Measurements from ENCODE around the gene ARX. TPM values are rescaled to one million over a fixed set of nuclear protein-coding genes. Genes with fewer than 3 reads are reported as not detected.

ARX gene
- total and polyA plus RNA-seq, 2 of the 8 experiments (the other 6 are each of a cell fraction or from before 2014, with no cell fraction given), result not detected

DNA sequence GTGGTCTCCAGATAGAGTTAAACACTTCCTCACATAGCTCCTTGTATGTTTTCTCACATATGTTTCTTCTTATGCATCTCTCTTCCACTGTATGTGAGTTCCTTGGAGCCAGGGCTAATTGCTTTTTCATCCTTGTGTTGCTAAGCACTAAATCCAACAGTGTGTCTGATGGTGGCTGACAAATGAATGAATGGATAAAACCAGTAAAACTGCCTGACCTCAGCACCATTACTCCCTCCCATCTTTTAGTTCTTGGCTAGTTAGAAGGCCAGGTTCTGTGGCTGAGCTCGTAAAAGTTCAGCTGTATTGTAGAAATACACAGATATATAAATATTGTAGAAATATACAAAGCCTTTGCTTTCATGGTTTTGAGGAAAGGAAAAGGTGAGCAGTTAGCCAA lies 50.4 kb downstream of the ARX start:
- Histone ChIP-seq H2BK5ac (ENCODE audit: low read depth, low read length) (no peak overlapping the region), H2AFZ (ENCODE audit: low read length) (no peak overlapping the region), H3K27ac (ENCODE audit: low read depth, low read length) (no peak overlapping the region), H4K5ac (ENCODE audit: insufficient read length, low read depth, low read length) (no peak overlapping the region), H3K23ac (ENCODE audit: insufficient read length) (no peak overlapping the region), H3K36me3 (ENCODE audit: control insufficient read depth in 2 of 4, insufficient read depth in 4 of 4, low read length in 3 of 4) (no peaks in the 10 kb centered on the region), H3K18ac (ENCODE audit: extremely low read depth, low read length) (no peak overlapping the region), H3K23me2 (ENCODE audit: low read depth, low read length) (no peaks in the 10 kb centered on the region), H3K9ac (replicated peaks in 1 of 4; ENCODE audit: extremely low read depth in 1 of 4, low read depth in 3 of 4, low read length in 3 of 4) (no peak overlapping the region), H3K27me3 (replicated peaks in 1 of 4; ENCODE audit: control insufficient read depth in 3 of 4, extremely low read depth in 1 of 4, insufficient read depth in 3 of 4, low read length in 3 of 4) (no peaks in the 10 kb centered on the region), H2BK15ac (ENCODE audit: low read length) (no peak overlapping the region), H2BK120ac (replicated peaks; ENCODE audit: low read depth, low read length) (no peak overlapping the region), H3K4ac (replicated peaks; ENCODE audit: insufficient read length, low read depth, low read length) (no peak overlapping the region), H3K56ac (replicated peaks; ENCODE audit: insufficient read length, low read depth, low read length) (no peak overlapping the region), H2BK20ac (ENCODE audit: low read length) (no peak overlapping the region), H4K8ac (ENCODE audit: extremely low read depth, insufficient read depth, low read length) (no peak overlapping the region), H3K4me1 (replicated peaks in 1 of 4; ENCODE audit: control insufficient read depth in 3 of 4, insufficient read depth in 4 of 4, low read length in 3 of 4) (0 out of 7 replicates have a peak, but pooled peaks cover 0 to 4% (median 0%) of the 10 kb centered on the region in 4 experiments), H3K4me3 (ENCODE audit: extremely low read depth in 1 of 4, insufficient read depth in 2 of 4, low read depth in 3 of 4, low read length in 4 of 4) (no peak overlapping the region), H3K79me2 (ENCODE audit: control insufficient read depth in 1 of 2, insufficient read depth in 2 of 2, low read length in 2 of 2) (no peaks in the 10 kb centered on the region), H2AK5ac (ENCODE audit: low read depth, low read length) (no peak overlapping the region), H3K9me3 (ENCODE audit: insufficient read depth in 2 of 2, low read depth in 1 of 2, low read length in 1 of 2) (no peaks in the 10 kb centered on the region), H2BK12ac (ENCODE audit: low read depth, low read length) (no peak overlapping the region), H3K4me2 (ENCODE audit: insufficient read depth in 1 of 2, low read depth in 2 of 2, low read length in 2 of 2) (no peak overlapping the region), H4K91ac (replicated peaks; ENCODE audit: insufficient read length, low read length) (no peak overlapping the region), H3K14ac (ENCODE audit: insufficient read length) (no peak overlapping the region), H4K20me1 (replicated peaks in 1 of 2; ENCODE audit: control insufficient read depth in 1 of 2, insufficient read depth in 2 of 2, low read length in 2 of 2) (no peaks in the 10 kb centered on the region), H3K79me1 (ENCODE audit: low read depth, low read length) (no peaks in the 10 kb centered on the region)
- no peak for DNase-seq (ENCODE audit: low read depth in 1 of 2, low spot score in 2 of 2)
- CTCF ChIA-PET (ENCODE audit: partially characterized antibody), result interaction anchor here (1.5 kb wide), 1 partner anchor 11 kb away, joined by 4 read pairs; no protein-coding TSS in a partner anchor
- TF ChIP-seq SRF (IDR thresholded peaks at IDR 0.05; ENCODE audit: low read depth, low read length) (no peak), CTBP2 (IDR thresholded peaks at IDR 0.05; ENCODE audit: borderline replicate concordance, insufficient read depth, insufficient read length, low read length) (no peak), CBX5 (IDR thresholded peaks at IDR 0.05; ENCODE audit: low read depth, low read length) (no peak), POLR2A (IDR thresholded peaks at IDR 0.05; ENCODE audit: control extremely low read depth in 1 of 2, low read depth in 2 of 2, low read length in 2 of 2) (no peak), KDM4A (IDR thresholded peaks at IDR 0.05; ENCODE audit: low read depth, low read length, severe bottlenecking) (no peak), CHD1 (IDR thresholded peaks at IDR 0.05; ENCODE audit: low read depth, low read length) (no peak), RXRA (IDR thresholded peaks at IDR 0.05; ENCODE audit: insufficient read depth, low read depth, low read length) (no peak), NANOG (IDR thresholded peaks at IDR 0.05; ENCODE audit: insufficient read depth, low read depth, low read length, poor library complexity, severe bottlenecking) (no peak), JUND (IDR thresholded peaks at IDR 0.05; ENCODE audit: low read length) (no peak), HDAC2 (IDR thresholded peaks at IDR 0.05; ENCODE audit: borderline replicate concordance in 1 of 2, low read depth in 2 of 2, low read length in 2 of 2) (no peak), PHF8 (conservative IDR thresholded peaks at IDR 0.05; ENCODE audit: low read depth, low read length) (no peak), SIRT6 (IDR thresholded peaks at IDR 0.05; ENCODE audit: low read length) (no peak), CEBPB (IDR thresholded peaks at IDR 0.05; ENCODE audit: low read depth, low read length) (no peak), SAP30 (IDR thresholded peaks at IDR 0.05; ENCODE audit: insufficient read depth, insufficient replicate concordance, low read length) (no peak)
- WGBS, 2 experiments (ENCODE audit: extremely low coverage in 1 of 2, insufficient coverage in 1 of 2, insufficient read length in 1 of 2, insufficient replicate concordance in 2 of 2, low coverage in 1 of 2, low lambda C conversion rate in 2 of 2, missing lambda C conversion rate in 1 of 2), result 100% methylated on average over 1 of the region's 1 CpG; no CpG with 5 or more reads in 1 of the 2 experiments
- POLR2A ChIA-PET (ENCODE audit: partially characterized antibody), result no interaction called here
- FAIRE-seq, result no peak
